AG04449 (cell line): Measurements from ENCODE around the gene GASK1B.

Source experiments
- CTCF ChIA-PET: fragments of 350-600 bp; formaldehyde crosslinking; extraction: SDS; loops from one replicate; lab custom pipeline; 2021; ENCODE audit warnings: antibody characterized with exemption; lab: Yijun Ruan, JAX
- POLR2A ChIA-PET: fragments of 400-600, 350-600 bp; formaldehyde crosslinking; extraction: SDS; loops from one replicate; lab custom pipeline; 2020; ENCODE audit warnings: antibody characterized with exemption, inconsistent platforms; lab: Yijun Ruan, JAX
- DNase-seq: peaks from one replicate; pipeline ENCODE4 v3.0.0-alpha.2; 2010; ENCODE audit warnings: low read depth, low spot score
- H3K4me3 ChIP-seq: 2 replicates; pipeline ENCODE4 v1.5.1; 2011; ENCODE audit warnings: low read depth, mild to moderate bottlenecking, control low read depth, low read length
- CTCF ChIP-seq: IDR thresholded peaks from one replicate; pipeline ENCODE4 v1.5.1; 2011; ENCODE audit warnings: mild to moderate bottlenecking, moderate library complexity, low read length, control low read depth, inconsistent platforms; ENCODE audit not compliant: insufficient read depth; ENCODE audit errors: missing control alignments

Gene GASK1B

DNA sequence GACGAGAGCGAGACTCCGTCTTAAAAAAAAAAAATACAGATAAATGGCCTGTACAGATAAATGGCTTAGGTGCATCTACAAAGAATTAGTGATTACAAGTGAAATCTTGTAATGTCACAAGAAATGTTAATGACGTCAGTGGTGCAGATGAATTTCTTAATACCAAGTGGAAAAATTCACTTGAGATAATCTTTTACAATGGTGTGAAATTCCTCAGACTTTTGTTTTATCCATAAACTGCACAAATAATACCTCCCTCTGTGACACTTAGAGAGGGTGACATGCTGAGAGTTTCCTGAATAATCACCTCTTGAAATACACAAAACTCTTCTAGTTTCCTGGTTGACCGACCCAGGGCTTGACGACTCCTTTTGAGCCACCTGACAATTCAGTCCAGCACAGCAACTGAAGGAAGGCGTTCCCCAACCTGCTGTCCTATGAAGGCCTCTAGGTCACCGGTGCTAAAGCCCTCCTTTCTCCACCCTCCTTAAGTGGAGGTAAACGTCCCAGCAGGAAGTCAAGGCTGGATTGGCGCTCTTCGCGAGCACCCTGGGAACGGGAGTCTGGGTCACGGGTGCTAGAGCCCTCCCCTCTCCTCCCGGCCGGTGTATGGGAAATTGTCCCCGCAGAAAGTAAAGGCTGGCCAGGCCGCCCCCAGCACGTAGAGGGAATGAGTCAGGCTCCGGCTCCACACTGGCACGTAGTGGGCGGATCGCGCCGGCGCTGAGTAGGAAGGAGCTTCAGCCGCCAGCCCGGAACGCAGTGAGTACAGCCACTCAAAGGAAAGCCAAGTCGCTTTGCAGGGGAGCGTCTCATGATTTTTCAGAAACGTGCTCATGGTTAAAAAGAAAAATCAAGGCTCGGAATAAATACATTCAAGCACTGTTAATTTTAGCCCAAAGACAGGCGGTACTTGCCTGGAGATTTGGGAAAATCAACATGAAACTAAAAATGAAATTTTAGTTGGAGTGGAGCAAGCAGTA lies 37.3 kb upstream of the GASK1B start, which contains the start of gene TMEM144:
Gene TMEM144, plus strand, starts transcription at position 662 of the 983 bp plus-strand sequence. CDS start 2,182 bp downstream, outside the sequence.
- H3K4me3 ChIP-seq = peak within 1 kb of the TSS; percentile 44
- ChIA-PET CTCF (interaction anchor here (0.8 to 5.5 kb wide), 3 partner anchors 18 to 50 kb away, joined by 3 to 24 read pairs (median 4); no protein-coding TSS in a partner anchor), POLR2A (interaction anchor here (0.5 to 1.0 kb wide), 3 partner anchors 13 to 89 kb away, joined by 3 read pairs; no protein-coding TSS in a partner anchor)
- TF ChIP-seq CTCF = peak; percentile 31
- peak; percentile 28 for DNase-seq

GRCh38 chr4:158208963-158209640 lies 36.3 kb upstream of the GASK1B start:
- no peak overlapping the region for H3K4me3 ChIP-seq
- CTCF ChIA-PET = interaction anchor here (5.5 kb wide), 1 partner anchor 17 kb away, joined by 24 read pairs; no protein-coding TSS in a partner anchor
- POLR2A ChIA-PET = no interaction called here
- TF ChIP-seq CTCF = no peak
- DNase-seq = no peak

DNA sequence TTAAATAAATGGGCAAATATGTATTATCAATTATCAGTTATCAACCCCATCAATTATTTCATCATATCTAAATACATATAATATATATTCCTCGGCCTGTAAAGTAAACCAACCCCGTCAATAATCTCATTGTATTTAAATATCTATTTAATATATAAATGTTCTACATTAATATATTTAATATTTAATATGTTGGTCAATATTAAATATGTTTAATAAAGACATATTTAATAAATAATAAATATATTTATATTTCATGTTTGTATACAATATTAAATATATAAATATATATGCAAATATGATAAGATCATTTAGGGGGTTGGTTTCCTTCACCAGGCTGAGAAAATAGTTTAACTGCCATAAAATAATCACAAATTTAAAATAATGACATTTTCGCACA lies 31.1 kb upstream of the GASK1B start:
- TF ChIP-seq CTCF = no peak
- CTCF ChIA-PET = interaction anchor here (1.6 kb wide), 1 partner anchor 11 kb away, joined by 3 read pairs; no protein-coding TSS in a partner anchor
- H3K4me3 ChIP-seq = no peak overlapping the region
- DNase-seq = no peak
- POLR2A ChIA-PET = no interaction called here

- H3K4me3 ChIP-seq = no peak overlapping the region
- POLR2A ChIA-PET = no interaction called here
- DNase-seq = no peak
- no peak for TF ChIP-seq CTCF
- CTCF ChIA-PET = interaction anchor here (2.0 kb wide), 1 partner anchor 10 kb away, joined by 11 read pairs; no protein-coding TSS in a partner anchor
These were observed 30.6 kb upstream of the GASK1B start for GRCh38 chr4:158203436-158203835.

DNA sequence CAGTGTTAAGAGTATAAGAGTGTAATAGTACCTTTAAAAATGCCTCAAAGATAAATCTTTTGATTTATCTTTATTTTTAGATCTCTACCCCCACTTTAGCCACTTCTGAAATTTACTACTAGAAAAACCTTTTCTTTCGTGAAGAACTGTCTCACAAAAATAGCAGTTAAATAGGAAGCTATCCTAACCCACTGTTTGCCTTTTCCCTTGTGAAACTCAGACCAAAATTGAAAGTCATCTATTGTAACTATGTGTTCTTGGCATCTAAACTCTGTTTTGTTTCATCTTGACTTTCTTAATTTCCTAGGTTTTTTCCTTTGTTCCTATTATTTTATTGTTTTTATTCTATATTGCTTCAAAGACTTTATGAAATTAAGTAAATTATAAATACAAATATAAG lies 29.7 kb upstream of the GASK1B start:
- no peak for DNase-seq
- H3K4me3 ChIP-seq = no peak overlapping the region
- ChIA-PET CTCF (interaction anchor here (0.8 to 2.0 kb wide), 2 partner anchors 9 to 21 kb away, joined by 3 to 11 read pairs; no protein-coding TSS in a partner anchor), POLR2A (no interaction called here)
- TF ChIP-seq CTCF = no peak
